Iris pigment epithelial cell (primary cell): Measurements from ENCODE around the gene SCT.

Experiments
- DNase-seq: peaks from one replicate; pipeline ENCODE4 v3.0.0-alpha.2; 2011; ENCODE audit warnings: low read depth

The SCT gene

DNA sequence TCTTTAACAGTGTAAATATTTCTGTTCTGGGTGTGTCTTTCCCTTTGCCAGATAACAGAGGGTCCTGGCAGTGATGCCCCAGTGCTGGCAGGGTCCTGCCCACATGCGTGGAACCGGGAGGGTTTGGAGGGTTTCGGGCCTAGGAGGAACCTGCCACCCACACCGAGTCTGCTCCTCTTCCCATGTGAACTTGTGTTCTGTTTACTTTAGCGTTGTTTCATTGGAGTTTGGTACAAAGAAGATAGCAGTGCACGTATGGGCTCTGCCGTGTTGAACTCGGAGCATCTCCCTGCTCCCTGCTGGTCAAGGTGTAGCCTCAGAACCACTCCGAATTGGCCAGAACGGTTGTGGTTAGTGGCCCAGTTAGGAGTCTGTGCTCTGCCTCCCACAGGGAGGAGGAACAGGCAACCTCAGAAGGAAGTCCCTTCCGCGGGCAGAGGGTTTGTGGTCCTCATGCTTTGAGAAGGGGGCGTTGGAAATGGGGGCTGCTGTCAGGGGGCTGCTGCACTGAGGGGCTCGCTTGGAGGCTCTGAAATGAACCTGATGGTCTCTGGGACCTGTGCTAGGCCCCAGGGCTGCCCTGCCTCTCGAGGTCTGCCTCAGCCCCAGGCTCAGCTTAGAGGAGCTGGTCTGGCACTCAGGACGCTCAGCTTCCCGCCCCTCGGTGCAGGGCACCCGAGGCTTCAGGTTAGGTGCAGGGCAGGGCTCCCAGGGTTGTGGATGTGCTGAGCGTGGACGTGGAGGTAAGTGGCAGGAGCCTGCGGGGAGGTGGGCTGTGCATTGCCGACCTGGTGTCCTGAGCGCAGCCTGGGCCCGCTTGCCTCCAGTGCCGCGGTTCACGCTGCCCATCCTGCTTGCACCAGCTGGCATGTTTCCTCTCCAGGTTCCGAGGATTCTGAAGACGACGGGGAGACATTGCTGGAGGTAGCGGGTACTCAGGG is 40.3 kb downstream of the SCT start:
- DNase-seq: no peak

- no peak for DNase-seq
Observed at GRCh38 chr11:584287-584686, 42.7 kb downstream of the SCT start.

- no peak for DNase-seq
Observed at GRCh38 chr11:581752-582151, 45.2 kb downstream of the SCT start.

GRCh38 chr11:581342-581741 is 45.6 kb downstream of the SCT start:
- DNase-seq: no peak

DNA sequence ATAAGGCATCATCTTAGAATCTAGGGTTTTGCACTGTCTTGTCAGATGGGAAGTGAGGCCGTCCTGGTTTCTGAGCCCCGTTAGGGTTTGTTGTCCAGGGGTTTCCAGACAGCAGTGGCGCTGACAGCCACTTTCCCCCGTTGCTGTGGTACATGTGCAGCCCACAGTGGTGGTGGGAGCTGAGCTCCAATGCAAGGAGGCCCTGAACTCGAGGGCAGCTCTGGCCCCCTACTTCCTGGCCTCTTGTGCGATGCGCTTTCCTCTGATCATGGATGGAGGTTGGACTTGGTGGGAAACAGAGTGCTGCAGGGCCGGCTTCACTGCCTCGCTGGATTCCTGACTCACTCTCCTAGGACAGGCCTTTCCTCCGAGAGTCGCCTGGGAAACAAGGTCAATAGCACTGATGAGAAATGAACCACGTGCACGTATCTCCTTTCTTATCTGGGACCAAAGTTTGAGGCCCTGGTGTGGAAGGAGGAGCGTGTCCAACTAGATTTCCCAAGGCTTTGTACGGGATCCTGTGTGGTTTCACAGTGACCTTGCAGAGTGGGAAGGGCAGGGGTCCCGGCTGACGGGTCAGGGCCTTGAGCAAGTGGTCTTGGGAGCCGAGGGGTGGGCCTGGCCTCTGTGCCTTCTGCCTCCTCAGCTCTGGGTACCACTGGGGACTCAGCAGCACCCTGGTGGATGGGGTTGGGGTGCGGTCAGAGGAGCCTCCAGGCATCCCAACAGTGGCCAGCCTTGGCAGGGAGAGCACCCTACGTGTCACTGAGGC is 47.0 kb downstream of the SCT start:
- DNase-seq: peak; percentile 52

- no peak for DNase-seq
Observed at GRCh38 chr11:578276-579035, 48.5 kb downstream of the SCT start.

- DNase-seq: no peak
Observed at GRCh38 chr11:577611-577894, 49.4 kb downstream of the SCT start.

- DNase-seq: peak; percentile 21
Observed at GRCh38 chr11:576811-577610, 50.0 kb downstream of the SCT start.
